GM23338 (cell line): ENCODE data around the gene SLC15A1. TPM values are rescaled to one million over a fixed set of nuclear protein-coding genes. Genes with fewer than 3 reads are reported as not detected.
A peak's percentile ranks its signal among the peaks of the same experiment; 100 is the strongest.

Experiments
- ATAC-seq: fragments of 200-7000 bp; cut with Tn5 transposase; 3 replicates; pipeline ENCODE4 v1.9.1; 2020
- DNase-seq: peaks from one replicate; pipeline ENCODE4 v3.0.0-alpha.2; 2015; ENCODE audit warnings: low spot score
- H2AFZ ChIP-seq: fragments of 200-600 bp; sonication (generic); 2 replicates; pipeline ENCODE4 v1.8.0; 2016; ENCODE audit warnings: antibody characterized with exemption, mild to moderate bottlenecking, moderate library complexity
- H3F3A ChIP-seq: fragments of 200-600 bp; sonication (generic); replicated peaks from 2 replicates; pipeline ENCODE4 v1.8.0; 2017; ENCODE audit warnings: antibody characterized with exemption, mixed run types, low read depth
- H3K27ac ChIP-seq: fragments of 200-600 bp; sonication (generic); 2 replicates; pipeline ENCODE4 v1.6.1; 2016; ENCODE audit warnings: low read depth
- H3K27me3 ChIP-seq: fragments of 200-600 bp; sonication (generic); 2 replicates; pipeline ENCODE4 v1.8.0; 2016; ENCODE audit warnings: mild to moderate bottlenecking, mixed run types, moderate library complexity; ENCODE audit not compliant: insufficient read depth
- H3K36me3 ChIP-seq: fragments of 200-600 bp; sonication (generic); 2 replicates; pipeline ENCODE4 v1.8.0; 2016; ENCODE audit warnings: mild to moderate bottlenecking; ENCODE audit not compliant: insufficient read depth
- H3K4me1 ChIP-seq: fragments of 200-600 bp; sonication (generic); 2 replicates; pipeline ENCODE4 v1.8.0; 2016; ENCODE audit warnings: mild to moderate bottlenecking, moderate library complexity; ENCODE audit not compliant: insufficient read depth
- H3K4me2 ChIP-seq: fragments of 200-600 bp; sonication (generic); 2 replicates; pipeline ENCODE4 v1.7.1; 2017; ENCODE audit warnings: mixed run types
- H3K4me3 ChIP-seq: fragments of 200-600 bp; sonication (generic); 2 replicates; pipeline ENCODE4 v1.6.1; 2016; ENCODE audit warnings: mixed run types
- H3K79me2 ChIP-seq: fragments of 200-600 bp; sonication (generic); replicated peaks from 2 replicates; pipeline ENCODE4 v1.8.0; 2017; ENCODE audit warnings: mild to moderate bottlenecking; ENCODE audit not compliant: insufficient read depth
- H3K9me2 ChIP-seq: fragments of 200-600 bp; sonication (generic); 2 replicates; pipeline ENCODE4 v1.8.0; 2017; ENCODE audit not compliant: insufficient read depth
- H4K20me1 ChIP-seq: fragments of 200-600 bp; sonication (generic); replicated peaks from 2 replicates; pipeline ENCODE4 v1.8.0; 2017; ENCODE audit warnings: mild to moderate bottlenecking; ENCODE audit not compliant: insufficient read depth
- H3K27ac Mint-ChIP-seq: 2 replicates; pipeline ENCODE4 v1.8.0; 2020; ENCODE audit warnings: inconsistent platforms, mild to moderate bottlenecking, moderate library complexity, mixed read lengths
- H3K27me3 Mint-ChIP-seq: 3 replicates; pipeline ENCODE4 v1.8.0; 2022; ENCODE audit warnings: low read depth, mild to moderate bottlenecking, moderate library complexity, mixed read lengths, inconsistent platforms; ENCODE audit not compliant: insufficient read depth, poor library complexity
- H3K36me3 Mint-ChIP-seq: 3 replicates; pipeline ENCODE4 v1.8.0; 2021; ENCODE audit warnings: low read depth, mild to moderate bottlenecking, inconsistent platforms, moderate library complexity, mixed read lengths
- H3K4me1 Mint-ChIP-seq: 3 replicates; pipeline ENCODE4 v1.8.0; 2020; ENCODE audit warnings: mild to moderate bottlenecking, inconsistent platforms, mixed read lengths
- H3K4me3 Mint-ChIP-seq: 3 replicates; pipeline ENCODE4 v1.8.0; 2021; ENCODE audit warnings: moderate library complexity, mild to moderate bottlenecking, inconsistent platforms, mixed read lengths
- H3K9me3 Mint-ChIP-seq: 3 replicates; pipeline ENCODE4 v1.8.0; 2020; ENCODE audit warnings: moderate library complexity, mild to moderate bottlenecking, inconsistent platforms, mixed read lengths
- CREB1 ChIP-seq: fragments of 250-450 bp; sonication (Bioruptor Pico); IDR thresholded peaks from 2 replicates; pipeline ENCODE4 v1.5.0; 2020; ENCODE audit warnings: low read depth, mild to moderate bottlenecking, moderate library complexity
- EZH2 ChIP-seq: fragments of 200-600 bp; sonication (generic); IDR thresholded peaks from one replicate; pipeline ENCODE4 v1.8.0; 2017; ENCODE audit warnings: antibody characterized with exemption, mild to moderate bottlenecking, low read depth; ENCODE audit not compliant: unreplicated experiment
- EZH2phosphoT487 ChIP-seq: fragments of 200-600 bp; sonication (generic); IDR thresholded peaks from one replicate; pipeline ENCODE4 v1.8.1; 2018; ENCODE audit warnings: antibody characterized with exemption; ENCODE audit not compliant: unreplicated experiment
- JUNB ChIP-seq: IDR thresholded peaks from one replicate; pipeline ENCODE4 v1.6.1; 2016; ENCODE audit warnings: antibody characterized with exemption; ENCODE audit not compliant: unreplicated experiment
- NANOG ChIP-seq: IDR thresholded peaks from 2 replicates; pipeline ENCODE4 v1.6.1; 2016; ENCODE audit warnings: antibody characterized with exemption, borderline replicate concordance
- POLR2AphosphoS5 ChIP-seq: IDR thresholded peaks from 2 replicates; pipeline ENCODE4 v1.6.1; 2016; ENCODE audit warnings: antibody characterized with exemption, low read depth
- STAT1 ChIP-seq: IDR thresholded peaks from one replicate; pipeline ENCODE4 v1.6.1; 2016; ENCODE audit warnings: antibody characterized with exemption; ENCODE audit not compliant: unreplicated experiment
- ZNF114 ChIP-seq: fragments of 250-450 bp; sonication (Bioruptor Pico); IDR thresholded peaks from 2 replicates; pipeline ENCODE4 v1.5.0; 2020; ENCODE audit warnings: mild to moderate bottlenecking, moderate library complexity
- ZNF331 ChIP-seq: fragments of 250-450 bp; sonication (Bioruptor Pico); IDR thresholded peaks from 2 replicates; pipeline ENCODE4 v1.5.0; 2020; ENCODE audit warnings: low read depth, mild to moderate bottlenecking, moderate library complexity
- polyA plus RNA-seq: library from polyadenylated mRNA; unstranded; fragments of >200 nt; fragmentation: Nextera tagmentation; extraction: Ambion mirVana; gene quantifications from 2 replicates; pipeline ENCODE4 v1.2.1, GENCODE V29; 2016
- total RNA-seq: library from RNA; depleted of rRNA; stranded (reverse); fragments of >200 nt; shearing (Covaris generic); gene quantifications from 2 replicates; pipeline ENCODE4 v1.2.3, GENCODE V29; 2014
- TF ChIP-seq, protein P1 (sequence below): IDR thresholded peaks from 2 replicates; pipeline ENCODE4 v1.6.1; 2016; ENCODE audit warnings: antibody characterized with exemption
- TF ChIP-seq, protein P2 (sequence below), 2 experiments: fragments of 200-600 bp in 1 of 2; sonication (generic) in 1 of 2; conservative IDR thresholded peaks; 2 replicates each; pipeline versions ENCODE4 v1.5.1 to v1.6.1; 2016 to 2017; ENCODE audit warnings: antibody characterized with exemption in 2 of 2, low read depth in 2 of 2, mild to moderate bottlenecking in 2 of 2, moderate library complexity in 1 of 2
- TF ChIP-seq, protein P3 (sequence below): IDR thresholded peaks from one replicate; pipeline ENCODE4 v1.6.1; 2018; ENCODE audit warnings: antibody characterized with exemption; ENCODE audit not compliant: unreplicated experiment
- TF ChIP-seq, protein P4 (sequence below): fragments of 250-450 bp; sonication (Bioruptor Pico); IDR thresholded peaks from 2 replicates; pipeline ENCODE4 v1.5.0; 2020; ENCODE audit warnings: mild to moderate bottlenecking, moderate library complexity

SLC15A1 gene
- total and polyA plus RNA-seq, 2 experiments from 2014 or later, result 1.6 to 3.0 TPM

DNA sequence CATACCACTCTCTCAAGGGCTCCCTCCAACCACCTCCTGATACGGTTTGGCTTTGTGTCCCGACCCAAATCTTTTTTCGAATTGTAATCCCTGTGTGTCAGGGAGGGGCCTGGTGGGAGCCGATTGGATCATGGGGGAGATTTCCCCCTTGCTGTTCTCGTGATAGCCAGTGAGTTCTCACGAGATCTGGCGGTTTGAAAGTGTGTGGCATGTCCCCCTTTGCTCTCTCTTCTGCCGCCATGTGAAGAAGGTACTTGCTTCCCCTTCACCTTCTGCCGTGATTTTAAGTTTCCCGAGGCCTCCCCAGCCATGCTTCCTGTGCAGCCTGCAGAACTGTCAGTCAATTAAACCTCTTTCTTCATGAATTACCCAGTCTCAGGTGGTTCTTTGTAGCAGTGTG, 34.7 kb upstream of the SLC15A1 start:
- H3K27ac ChIP-seq, result no peak overlapping the region
- peak overlapping the region; percentile 56; the same call in 1 of the 2 replicates for H2AFZ ChIP-seq
- DNase-seq, result no peak
- Mint-ChIP-seq H3K4me1 (peaks cover 3% of the 10 kb centered on the region; the same call in 2 of the 3 replicates), H3K36me3 (no peaks in the 10 kb centered on the region), H3K27me3 (peaks cover 11% of the 10 kb centered on the region), H3K27ac (no peak overlapping the region), H3K9me3 (no peaks in the 10 kb centered on the region; the same call in 2 of the 3 replicates), H3K4me3 (no peak overlapping the region)
- no peaks in the 10 kb centered on the region for H3K4me1 ChIP-seq
- TF ChIP-seq ZNF114 (CRISPR knock-in tag) (no peak), EZH2phosphoT487 (no peak), NANOG (no peak), ZNF331 (CRISPR knock-in tag) (no peak), POLR2AphosphoS5 (no peak), EZH2 (no peak), STAT1 (no peak), JUNB (no peak), CREB1 (CRISPR knock-in tag) (no peak)
- TF ChIP-seq, protein P1, sequence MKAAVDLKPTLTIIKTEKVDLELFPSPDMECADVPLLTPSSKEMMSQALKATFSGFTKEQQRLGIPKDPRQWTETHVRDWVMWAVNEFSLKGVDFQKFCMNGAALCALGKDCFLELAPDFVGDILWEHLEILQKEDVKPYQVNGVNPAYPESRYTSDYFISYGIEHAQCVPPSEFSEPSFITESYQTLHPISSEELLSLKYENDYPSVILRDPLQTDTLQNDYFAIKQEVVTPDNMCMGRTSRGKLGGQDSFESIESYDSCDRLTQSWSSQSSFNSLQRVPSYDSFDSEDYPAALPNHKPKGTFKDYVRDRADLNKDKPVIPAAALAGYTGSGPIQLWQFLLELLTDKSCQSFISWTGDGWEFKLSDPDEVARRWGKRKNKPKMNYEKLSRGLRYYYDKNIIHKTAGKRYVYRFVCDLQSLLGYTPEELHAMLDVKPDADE, result no peak
- TF ChIP-seq, protein P2, sequence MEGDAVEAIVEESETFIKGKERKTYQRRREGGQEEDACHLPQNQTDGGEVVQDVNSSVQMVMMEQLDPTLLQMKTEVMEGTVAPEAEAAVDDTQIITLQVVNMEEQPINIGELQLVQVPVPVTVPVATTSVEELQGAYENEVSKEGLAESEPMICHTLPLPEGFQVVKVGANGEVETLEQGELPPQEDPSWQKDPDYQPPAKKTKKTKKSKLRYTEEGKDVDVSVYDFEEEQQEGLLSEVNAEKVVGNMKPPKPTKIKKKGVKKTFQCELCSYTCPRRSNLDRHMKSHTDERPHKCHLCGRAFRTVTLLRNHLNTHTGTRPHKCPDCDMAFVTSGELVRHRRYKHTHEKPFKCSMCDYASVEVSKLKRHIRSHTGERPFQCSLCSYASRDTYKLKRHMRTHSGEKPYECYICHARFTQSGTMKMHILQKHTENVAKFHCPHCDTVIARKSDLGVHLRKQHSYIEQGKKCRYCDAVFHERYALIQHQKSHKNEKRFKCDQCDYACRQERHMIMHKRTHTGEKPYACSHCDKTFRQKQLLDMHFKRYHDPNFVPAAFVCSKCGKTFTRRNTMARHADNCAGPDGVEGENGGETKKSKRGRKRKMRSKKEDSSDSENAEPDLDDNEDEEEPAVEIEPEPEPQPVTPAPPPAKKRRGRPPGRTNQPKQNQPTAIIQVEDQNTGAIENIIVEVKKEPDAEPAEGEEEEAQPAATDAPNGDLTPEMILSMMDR (conservative IDR thresholded peaks at IDR 0.05; ENCODE audit: low read depth in 2 of 2), result no peak
- TF ChIP-seq, protein P3, sequence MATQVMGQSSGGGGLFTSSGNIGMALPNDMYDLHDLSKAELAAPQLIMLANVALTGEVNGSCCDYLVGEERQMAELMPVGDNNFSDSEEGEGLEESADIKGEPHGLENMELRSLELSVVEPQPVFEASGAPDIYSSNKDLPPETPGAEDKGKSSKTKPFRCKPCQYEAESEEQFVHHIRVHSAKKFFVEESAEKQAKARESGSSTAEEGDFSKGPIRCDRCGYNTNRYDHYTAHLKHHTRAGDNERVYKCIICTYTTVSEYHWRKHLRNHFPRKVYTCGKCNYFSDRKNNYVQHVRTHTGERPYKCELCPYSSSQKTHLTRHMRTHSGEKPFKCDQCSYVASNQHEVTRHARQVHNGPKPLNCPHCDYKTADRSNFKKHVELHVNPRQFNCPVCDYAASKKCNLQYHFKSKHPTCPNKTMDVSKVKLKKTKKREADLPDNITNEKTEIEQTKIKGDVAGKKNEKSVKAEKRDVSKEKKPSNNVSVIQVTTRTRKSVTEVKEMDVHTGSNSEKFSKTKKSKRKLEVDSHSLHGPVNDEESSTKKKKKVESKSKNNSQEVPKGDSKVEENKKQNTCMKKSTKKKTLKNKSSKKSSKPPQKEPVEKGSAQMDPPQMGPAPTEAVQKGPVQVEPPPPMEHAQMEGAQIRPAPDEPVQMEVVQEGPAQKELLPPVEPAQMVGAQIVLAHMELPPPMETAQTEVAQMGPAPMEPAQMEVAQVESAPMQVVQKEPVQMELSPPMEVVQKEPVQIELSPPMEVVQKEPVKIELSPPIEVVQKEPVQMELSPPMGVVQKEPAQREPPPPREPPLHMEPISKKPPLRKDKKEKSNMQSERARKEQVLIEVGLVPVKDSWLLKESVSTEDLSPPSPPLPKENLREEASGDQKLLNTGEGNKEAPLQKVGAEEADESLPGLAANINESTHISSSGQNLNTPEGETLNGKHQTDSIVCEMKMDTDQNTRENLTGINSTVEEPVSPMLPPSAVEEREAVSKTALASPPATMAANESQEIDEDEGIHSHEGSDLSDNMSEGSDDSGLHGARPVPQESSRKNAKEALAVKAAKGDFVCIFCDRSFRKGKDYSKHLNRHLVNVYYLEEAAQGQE, result no peak
- TF ChIP-seq, protein P4, sequence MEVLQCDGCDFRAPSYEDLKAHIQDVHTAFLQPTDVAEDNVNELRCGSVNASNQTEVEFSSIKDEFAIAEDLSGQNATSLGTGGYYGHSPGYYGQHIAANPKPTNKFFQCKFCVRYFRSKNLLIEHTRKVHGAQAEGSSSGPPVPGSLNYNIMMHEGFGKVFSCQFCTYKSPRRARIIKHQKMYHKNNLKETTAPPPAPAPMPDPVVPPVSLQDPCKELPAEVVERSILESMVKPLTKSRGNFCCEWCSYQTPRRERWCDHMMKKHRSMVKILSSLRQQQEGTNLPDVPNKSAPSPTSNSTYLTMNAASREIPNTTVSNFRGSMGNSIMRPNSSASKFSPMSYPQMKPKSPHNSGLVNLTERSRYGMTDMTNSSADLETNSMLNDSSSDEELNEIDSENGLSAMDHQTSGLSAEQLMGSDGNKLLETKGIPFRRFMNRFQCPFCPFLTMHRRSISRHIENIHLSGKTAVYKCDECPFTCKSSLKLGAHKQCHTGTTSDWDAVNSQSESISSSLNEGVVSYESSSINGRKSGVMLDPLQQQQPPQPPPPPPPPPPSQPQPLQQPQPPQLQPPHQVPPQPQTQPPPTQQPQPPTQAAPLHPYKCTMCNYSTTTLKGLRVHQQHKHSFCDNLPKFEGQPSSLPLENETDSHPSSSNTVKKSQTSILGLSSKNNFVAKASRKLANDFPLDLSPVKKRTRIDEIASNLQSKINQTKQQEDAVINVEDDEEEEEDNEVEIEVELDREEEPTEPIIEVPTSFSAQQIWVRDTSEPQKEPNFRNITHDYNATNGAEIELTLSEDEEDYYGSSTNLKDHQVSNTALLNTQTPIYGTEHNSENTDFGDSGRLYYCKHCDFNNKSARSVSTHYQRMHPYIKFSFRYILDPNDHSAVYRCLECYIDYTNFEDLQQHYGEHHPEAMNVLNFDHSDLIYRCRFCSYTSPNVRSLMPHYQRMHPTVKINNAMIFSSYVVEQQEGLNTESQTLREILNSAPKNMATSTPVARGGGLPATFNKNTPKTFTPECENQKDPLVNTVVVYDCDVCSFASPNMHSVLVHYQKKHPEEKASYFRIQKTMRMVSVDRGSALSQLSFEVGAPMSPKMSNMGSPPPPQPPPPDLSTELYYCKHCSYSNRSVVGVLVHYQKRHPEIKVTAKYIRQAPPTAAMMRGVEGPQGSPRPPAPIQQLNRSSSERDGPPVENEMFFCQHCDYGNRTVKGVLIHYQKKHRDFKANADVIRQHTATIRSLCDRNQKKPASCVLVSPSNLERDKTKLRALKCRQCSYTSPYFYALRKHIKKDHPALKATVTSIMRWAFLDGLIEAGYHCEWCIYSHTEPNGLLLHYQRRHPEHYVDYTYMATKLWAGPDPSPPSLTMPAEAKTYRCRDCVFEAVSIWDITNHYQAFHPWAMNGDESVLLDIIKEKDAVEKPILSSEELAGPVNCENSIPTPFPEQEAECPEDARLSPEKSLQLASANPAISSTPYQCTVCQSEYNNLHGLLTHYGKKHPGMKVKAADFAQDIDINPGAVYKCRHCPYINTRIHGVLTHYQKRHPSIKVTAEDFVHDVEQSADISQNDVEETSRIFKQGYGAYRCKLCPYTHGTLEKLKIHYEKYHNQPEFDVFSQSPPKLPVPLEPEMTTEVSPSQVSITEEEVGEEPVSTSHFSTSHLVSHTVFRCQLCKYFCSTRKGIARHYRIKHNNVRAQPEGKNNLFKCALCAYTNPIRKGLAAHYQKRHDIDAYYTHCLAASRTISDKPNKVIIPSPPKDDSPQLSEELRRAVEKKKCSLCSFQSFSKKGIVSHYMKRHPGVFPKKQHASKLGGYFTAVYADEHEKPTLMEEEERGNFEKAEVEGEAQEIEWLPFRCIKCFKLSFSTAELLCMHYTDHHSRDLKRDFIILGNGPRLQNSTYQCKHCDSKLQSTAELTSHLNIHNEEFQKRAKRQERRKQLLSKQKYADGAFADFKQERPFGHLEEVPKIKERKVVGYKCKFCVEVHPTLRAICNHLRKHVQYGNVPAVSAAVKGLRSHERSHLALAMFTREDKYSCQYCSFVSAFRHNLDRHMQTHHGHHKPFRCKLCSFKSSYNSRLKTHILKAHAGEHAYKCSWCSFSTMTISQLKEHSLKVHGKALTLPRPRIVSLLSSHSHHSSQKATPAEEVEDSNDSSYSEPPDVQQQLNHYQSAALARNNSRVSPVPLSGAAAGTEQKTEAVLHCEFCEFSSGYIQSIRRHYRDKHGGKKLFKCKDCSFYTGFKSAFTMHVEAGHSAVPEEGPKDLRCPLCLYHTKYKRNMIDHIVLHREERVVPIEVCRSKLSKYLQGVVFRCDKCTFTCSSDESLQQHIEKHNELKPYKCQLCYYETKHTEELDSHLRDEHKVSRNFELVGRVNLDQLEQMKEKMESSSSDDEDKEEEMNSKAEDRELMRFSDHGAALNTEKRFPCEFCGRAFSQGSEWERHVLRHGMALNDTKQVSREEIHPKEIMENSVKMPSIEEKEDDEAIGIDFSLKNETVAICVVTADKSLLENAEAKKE (CRISPR knock-in tag), result no peak
- H3K79me2 ChIP-seq, result no peaks in the 10 kb centered on the region
- no peak overlapping the region for H3K4me3 ChIP-seq
- H3F3A ChIP-seq, result no peaks in the 10 kb centered on the region
- no peak overlapping the region for H3K4me2 ChIP-seq
- no peaks in the 10 kb centered on the region for H3K36me3 ChIP-seq
- no peaks in the 10 kb centered on the region for H4K20me1 ChIP-seq
- no peaks in the 10 kb centered on the region for H3K27me3 ChIP-seq
- peaks cover 12% of the 10 kb centered on the region; the same call in 1 of the 2 replicates for H3K9me2 ChIP-seq
- ATAC-seq, result no peak
